Cardiac muscle cell (in vitro differentiated cells and primary cell): ENCODE results near the gene ANAPC2. TPM values are rescaled to one million over a fixed set of nuclear protein-coding genes. Genes with fewer than 3 reads are reported as not detected.

ENCODE experiments used
- DNase-seq, 2 donors: peaks; one replicate each; pipeline versions ENCODE4 v3.0.0 to v3.0.0-alpha.2; 2010 to 2017; ENCODE audit warnings: low read depth in 1 of 2, low spot score in 1 of 2
- H3K27ac ChIP-seq: fragments of 200-600 bp; sonication (generic); 2 replicates; pipeline ENCODE4 v1.5.1; 2016
- H3K27me3 ChIP-seq: fragments of 200-600 bp; sonication (generic); 2 replicates; pipeline ENCODE4 v1.6.0; 2016; ENCODE audit warnings: control low read depth
- H3K36me3 ChIP-seq: fragments of 200-600 bp; sonication (generic); 2 replicates; pipeline ENCODE4 v1.5.1; 2016; ENCODE audit warnings: control low read depth
- H3K4me1 ChIP-seq: fragments of 200-600 bp; sonication (generic); 2 replicates; pipeline ENCODE4 v1.8.1; 2017; ENCODE audit warnings: low read depth, mild to moderate bottlenecking, mixed run types
- H3K4me3 ChIP-seq: fragments of 200-600 bp; sonication (generic); 2 replicates; pipeline ENCODE4 v1.5.1; 2016; ENCODE audit warnings: mild to moderate bottlenecking
- H3K9me3 ChIP-seq: fragments of 200-600 bp; sonication (generic); 2 replicates; pipeline ENCODE4 v1.5.1; 2017; ENCODE audit warnings: low read depth, mild to moderate bottlenecking, control low read depth
- polyA plus RNA-seq: library from polyadenylated mRNA; unstranded; fragments of >200 nt; fragmentation: Nextera tagmentation; extraction: Ambion mirVana; gene quantifications from 2 replicates; pipeline ENCODE4 v1.2.1, GENCODE V29; 2016
- total RNA-seq: library from RNA; depleted of rRNA; stranded (reverse); fragments of >200 nt; gene quantifications from 2 replicates; pipeline ENCODE4 v1.2.3, GENCODE V29; 2016
- TF ChIP-seq, protein P1 (sequence below): IDR thresholded peaks from 2 replicates; pipeline ENCODE4 v1.5.1; 2012; ENCODE audit warnings: low read depth, mild to moderate bottlenecking, low read length

Gene ANAPC2
- total and polyA plus RNA-seq, 2 experiments from 2014 or later: 15.5 to 42.8 TPM

DNA sequence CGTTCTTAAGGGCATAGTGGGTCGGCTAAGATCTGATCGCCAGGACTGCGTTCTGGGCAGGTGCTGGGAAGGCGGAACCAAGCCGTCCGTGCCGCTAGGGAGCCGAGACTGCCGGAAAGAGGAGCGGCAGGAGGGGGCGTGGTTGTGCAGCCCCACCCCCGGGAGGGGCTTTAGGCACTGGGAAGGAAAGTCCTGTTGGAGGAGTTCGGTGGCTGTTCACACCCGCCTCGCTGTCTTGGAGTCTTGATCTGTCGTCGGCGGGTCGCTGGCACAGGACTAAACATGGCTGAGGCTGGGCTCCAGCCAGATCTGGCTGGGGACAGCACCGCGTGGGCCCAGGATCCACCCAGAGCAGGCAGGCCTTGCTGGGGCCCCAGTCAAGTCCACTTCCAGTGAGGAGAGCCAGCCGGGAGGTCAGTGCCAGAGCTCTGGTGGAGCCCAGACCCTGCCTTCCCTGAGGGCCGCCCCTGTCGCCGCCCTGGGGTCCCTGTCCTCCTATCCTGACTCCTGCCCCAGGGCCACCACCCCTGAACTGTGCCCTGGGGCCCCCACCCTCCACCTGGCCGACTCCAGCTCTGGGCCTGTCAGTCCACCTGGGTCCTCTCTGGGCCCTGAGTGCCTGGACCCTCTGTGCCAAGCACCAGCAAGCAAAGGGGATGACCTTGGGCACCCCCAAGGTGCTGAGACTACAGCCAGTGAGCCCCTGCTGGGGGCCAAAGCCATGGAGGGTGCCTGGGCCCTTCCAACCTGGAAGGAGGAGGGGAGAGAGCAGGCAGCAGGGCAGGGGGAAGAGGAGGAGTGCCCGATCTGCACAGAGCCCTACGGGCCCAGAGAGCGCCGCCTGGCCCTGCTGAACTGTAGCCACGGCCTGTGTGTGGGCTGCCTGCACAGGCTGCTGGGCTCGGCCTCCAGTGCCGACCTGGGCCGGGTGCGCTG, 29.2 kb upstream of the ANAPC2 start:
- no peaks in the 10 kb centered on the region for H3K27me3 ChIP-seq
- no peaks in the 10 kb centered on the region for H3K36me3 ChIP-seq
- H3K4me1 ChIP-seq: peaks cover 25% of the 10 kb centered on the region
- H3K4me3 ChIP-seq: no peak overlapping the region
- peak; percentile 24 to 76 for DNase-seq
- TF ChIP-seq, protein P1, sequence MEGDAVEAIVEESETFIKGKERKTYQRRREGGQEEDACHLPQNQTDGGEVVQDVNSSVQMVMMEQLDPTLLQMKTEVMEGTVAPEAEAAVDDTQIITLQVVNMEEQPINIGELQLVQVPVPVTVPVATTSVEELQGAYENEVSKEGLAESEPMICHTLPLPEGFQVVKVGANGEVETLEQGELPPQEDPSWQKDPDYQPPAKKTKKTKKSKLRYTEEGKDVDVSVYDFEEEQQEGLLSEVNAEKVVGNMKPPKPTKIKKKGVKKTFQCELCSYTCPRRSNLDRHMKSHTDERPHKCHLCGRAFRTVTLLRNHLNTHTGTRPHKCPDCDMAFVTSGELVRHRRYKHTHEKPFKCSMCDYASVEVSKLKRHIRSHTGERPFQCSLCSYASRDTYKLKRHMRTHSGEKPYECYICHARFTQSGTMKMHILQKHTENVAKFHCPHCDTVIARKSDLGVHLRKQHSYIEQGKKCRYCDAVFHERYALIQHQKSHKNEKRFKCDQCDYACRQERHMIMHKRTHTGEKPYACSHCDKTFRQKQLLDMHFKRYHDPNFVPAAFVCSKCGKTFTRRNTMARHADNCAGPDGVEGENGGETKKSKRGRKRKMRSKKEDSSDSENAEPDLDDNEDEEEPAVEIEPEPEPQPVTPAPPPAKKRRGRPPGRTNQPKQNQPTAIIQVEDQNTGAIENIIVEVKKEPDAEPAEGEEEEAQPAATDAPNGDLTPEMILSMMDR: no peak
- no peaks in the 10 kb centered on the region for H3K9me3 ChIP-seq
- H3K27ac ChIP-seq: peak overlapping the region; percentile 90

DNA sequence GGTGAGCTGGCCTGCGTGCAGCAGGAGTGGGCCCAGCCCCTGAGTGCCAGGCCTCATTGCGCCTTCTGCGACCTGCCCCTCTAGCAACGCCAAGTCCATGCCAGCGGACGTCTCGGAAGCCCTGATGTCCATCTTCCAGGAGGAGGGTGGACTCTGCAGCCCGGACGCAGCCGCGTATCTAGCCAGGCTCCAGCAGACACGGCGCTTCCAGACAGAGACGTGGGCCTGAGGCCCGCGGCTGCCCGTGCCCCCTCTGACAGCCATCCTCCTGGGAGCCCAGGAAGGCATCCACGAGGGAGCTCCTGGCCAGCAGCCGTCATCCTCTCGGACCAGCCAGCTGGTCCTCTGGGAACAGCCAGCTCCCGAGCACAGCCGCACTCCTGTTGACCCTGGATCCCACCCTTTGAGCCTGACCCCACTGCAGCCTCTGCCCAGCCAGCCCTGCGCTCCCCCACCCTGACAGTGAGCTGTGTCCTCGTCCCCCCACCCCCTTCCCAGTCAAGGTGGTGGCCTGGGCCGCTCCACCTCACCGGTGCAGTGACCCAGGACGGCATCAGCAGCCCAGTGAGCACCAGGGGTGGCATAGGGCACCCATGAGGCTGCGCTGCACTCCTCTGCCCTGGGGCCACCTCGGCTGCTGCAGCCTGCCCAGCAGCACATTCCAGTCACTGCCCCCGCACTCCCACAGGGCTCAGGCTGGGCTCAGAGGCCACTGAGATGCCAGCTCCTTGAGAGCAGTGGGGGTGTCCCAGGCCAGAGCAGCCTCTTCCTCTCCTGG, 28.0 kb upstream of the ANAPC2 start:
- no peaks in the 10 kb centered on the region for H3K27me3 ChIP-seq
- no peak overlapping the region for H3K27ac ChIP-seq
- H3K36me3 ChIP-seq: no peaks in the 10 kb centered on the region
- TF ChIP-seq, protein P1: no peak
- no peak overlapping the region for H3K4me3 ChIP-seq
- H3K4me1 ChIP-seq: peaks cover 25% of the 10 kb centered on the region
- H3K9me3 ChIP-seq: no peaks in the 10 kb centered on the region
- DNase-seq: no peak

DNA sequence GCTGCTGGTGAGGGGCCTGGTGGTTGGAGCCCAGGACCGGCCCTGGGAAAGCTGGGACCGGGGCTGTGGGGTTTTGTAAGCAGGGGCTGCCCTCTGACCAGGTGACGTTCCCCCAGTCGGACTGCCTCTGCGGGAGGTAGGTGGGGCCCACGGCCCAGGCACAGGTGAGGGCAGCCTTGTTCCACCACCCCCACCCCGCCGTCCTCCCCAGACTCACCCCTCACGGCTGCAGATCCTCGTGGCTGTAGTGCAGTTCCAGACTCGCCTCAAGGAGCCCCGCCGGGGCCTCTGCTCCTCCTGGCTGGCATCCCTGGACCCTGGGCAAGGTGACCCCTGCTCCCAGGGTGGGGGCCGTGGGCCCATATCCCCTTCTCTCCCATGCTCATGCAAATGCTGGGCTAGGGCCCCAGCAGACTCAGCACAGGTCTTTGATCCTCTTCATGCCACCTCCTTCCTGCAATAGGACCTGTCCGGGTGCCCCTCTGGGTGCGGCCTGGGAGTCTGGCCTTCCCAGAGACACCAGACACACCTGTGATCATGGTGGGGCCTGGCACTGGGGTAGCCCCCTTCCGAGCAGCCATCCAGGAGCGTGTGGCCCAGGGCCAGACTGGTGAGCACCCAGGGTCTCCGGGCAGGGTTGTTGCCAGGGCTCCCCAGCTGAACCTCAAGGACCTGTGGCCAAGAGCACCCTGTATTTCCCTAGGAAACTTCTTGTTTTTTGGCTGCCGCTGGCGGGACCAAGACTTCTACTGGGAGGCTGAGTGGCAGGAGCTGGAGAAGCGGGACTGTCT, 27.0 kb upstream of the ANAPC2 start:
- no peak overlapping the region for H3K4me3 ChIP-seq
- TF ChIP-seq, protein P1: no peak

DNA sequence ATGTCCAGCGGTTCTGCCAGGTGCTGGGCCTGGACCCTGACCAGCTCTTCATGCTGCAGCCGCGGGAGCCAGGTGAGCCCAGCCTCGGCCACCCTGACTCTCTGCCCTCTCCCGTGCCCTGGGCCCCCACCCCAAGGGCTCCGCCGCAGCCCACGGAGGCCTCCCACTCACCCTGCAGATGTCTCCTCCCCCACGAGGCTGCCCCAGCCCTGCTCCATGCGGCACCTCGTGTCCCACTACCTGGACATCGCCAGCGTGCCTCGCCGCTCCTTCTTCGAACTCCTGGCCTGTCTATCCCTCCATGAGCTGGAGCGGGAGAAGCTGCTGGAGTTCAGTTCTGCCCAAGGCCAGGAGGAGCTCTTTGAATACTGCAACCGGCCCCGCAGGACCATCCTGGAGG, 26.3 kb upstream of the ANAPC2 start:
- Histone ChIP-seq H3K4me1 (peaks cover 19% of the 10 kb centered on the region), H3K4me3 (no peak overlapping the region), H3K27me3 (no peaks in the 10 kb centered on the region), H3K36me3 (no peaks in the 10 kb centered on the region), H3K27ac (no peak overlapping the region), H3K9me3 (no peaks in the 10 kb centered on the region)
- TF ChIP-seq, protein P1: no peak
- DNase-seq: no peak

More for the DNA sequence above, 27.0 kb upstream of the ANAPC2 start:
- H3K27ac ChIP-seq: no peak overlapping the region
- DNase-seq: no peak
- no peaks in the 10 kb centered on the region for H3K27me3 ChIP-seq
- H3K36me3 ChIP-seq: no peaks in the 10 kb centered on the region
- peaks cover 21% of the 10 kb centered on the region for H3K4me1 ChIP-seq
- no peaks in the 10 kb centered on the region for H3K9me3 ChIP-seq
